Lower leg skin (tissue), 4 donors: ENCODE results near the gene FOXN4. TPM values are rescaled to one million over a fixed set of nuclear protein-coding genes. Genes with fewer than 3 reads are reported as not detected.

Experiments
- DNase-seq, 2 donors: peaks; one replicate each; pipeline ENCODE4 v3.0.0-alpha.2; 2019; ENCODE audit warnings: low spot score in 2 of 2
- H3K4me3 ChIP-seq: fragments of 200-600 bp; sonication (generic); 2 replicates; pipeline ENCODE4 v1.5.1; 2017; ENCODE audit warnings: mild to moderate bottlenecking, low read depth; ENCODE audit not compliant: poor library complexity, severe bottlenecking
- CTCF ChIP-seq, 3 donors: fragments of 450-650 bp; IDR thresholded peaks; one replicate each; pipeline ENCODE4 v1.5.1; 2016; ENCODE audit warnings: antibody characterized with exemption in 3 of 3, mild to moderate bottlenecking in 3 of 3, moderate library complexity in 2 of 3
- POLR2A ChIP-seq, 2 donors: fragments of 450-650 bp; IDR thresholded peaks; one replicate each; pipeline ENCODE4 v1.6.1; 2016 to 2017; ENCODE audit warnings: antibody characterized with exemption in 2 of 2, mild to moderate bottlenecking in 1 of 2, moderate library complexity in 1 of 2
- WGBS, 2 donors: methylation state at CpG; one replicate each; pipeline ENCODE4 v1.1.5; 2018; 5-methylcytosine and 5-hydroxymethylcytosine counted together
- intact Hi-C: fragments of 100-400 bp; cut with DNase I; formaldehyde crosslinking; loops from one replicate; pipeline ENCODE4 v1.15.0; 2023; ENCODE audit warnings: low total_unique reads
- total RNA-seq, 4 donors: library from RNA; depleted of rRNA; stranded (reverse); fragments of >200 nt; gene quantifications; one replicate each; pipeline ENCODE4 v1.1.0, GENCODE V29; 2016

The FOXN4 gene
- total RNA-seq, 4 donors from 2014 or later: 0.10 to 0.12 TPM; not detected in 2

GRCh38 chr12:109236257-109236656 lies 72.8 kb downstream of the FOXN4 start:
- 83 to 84% methylated on average over 6 of the region's 6 CpGs for WGBS, 2 donors
- no peak for DNase-seq
- no peak for TF ChIP-seq POLR2A (IDR thresholded peaks at IDR 0.05)
- no peak for TF ChIP-seq CTCF (IDR thresholded peaks at IDR 0.05)
- intact Hi-C loops: no loop called here
- H3K4me3 ChIP-seq: no peak overlapping the region

- 88 to 92% methylated on average over 15 of the region's 15 CpGs for WGBS, 2 donors
- H3K4me3 ChIP-seq: no peak overlapping the region
- intact Hi-C loops: no loop called here
- TF ChIP-seq CTCF (IDR thresholded peaks at IDR 0.05) (no peak), POLR2A (IDR thresholded peaks at IDR 0.05) (no peak)
- DNase-seq: no peak
These were observed 75.1 kb downstream of the FOXN4 start for GRCh38 chr12:109234012-109234411.

- intact Hi-C loops: no loop called here
- TF ChIP-seq CTCF (IDR thresholded peaks at IDR 0.05) (no peak), POLR2A (IDR thresholded peaks at IDR 0.05) (no peak)
- no peak for DNase-seq
- H3K4me3 ChIP-seq: no peak overlapping the region
- WGBS, 2 donors: 87 to 88% methylated on average over 7 of the region's 7 CpGs
These were observed 76.4 kb downstream of the FOXN4 start for GRCh38 chr12:109232731-109233130.

- intact Hi-C loops: no loop called here
- H3K4me3 ChIP-seq: no peak overlapping the region
- TF ChIP-seq CTCF (IDR thresholded peaks at IDR 0.05) (no peak), POLR2A (IDR thresholded peaks at IDR 0.05) (no peak)
- WGBS, 2 donors: 71 to 76% methylated on average over 2 of the region's 2 CpGs
- DNase-seq: no peak
These were observed 78.9 kb downstream of the FOXN4 start for GRCh38 chr12:109230193-109230592.

GRCh38 chr12:109228664-109229063 lies 80.4 kb downstream of the FOXN4 start:
- 93 to 94% methylated on average over 4 of the region's 4 CpGs for WGBS, 2 donors
- intact Hi-C loops: no loop called here
- TF ChIP-seq CTCF (IDR thresholded peaks at IDR 0.05) (no peak), POLR2A (IDR thresholded peaks at IDR 0.05) (no peak)
- no peak overlapping the region for H3K4me3 ChIP-seq
- DNase-seq: no peak

Other genes starting within 250 kb of the FOXN4 start
- gene ALKBH2, start 215.8 kb downstream of the FOXN4 start, total RNA-seq: 10 to 100 TPM; 17.6 to 36.5 (median 26.0) TPM
- gene UNG, start 211.7 kb downstream of the FOXN4 start, total RNA-seq: 10 to 100 TPM; 31.9 to 57.5 (median 46.9) TPM
- gene ACACB, start 192.7 kb downstream of the FOXN4 start, total RNA-seq: 10 to 100 TPM; 19.6 to 38.2 (median 25.8) TPM
- gene MYO1H, start 38.6 kb upstream of the FOXN4 start, total RNA-seq: under 1 TPM in 2 of 4 donors, not detected in 2; 0.20 to 0.75 TPM
- gene KCTD10, start 168.0 kb upstream of the FOXN4 start, total RNA-seq: 10 to 100 TPM; 22.3 to 60.1 (median 44.1) TPM
- gene UBE3B, start 168.3 kb upstream of the FOXN4 start, total RNA-seq: 10 to 100 TPM; 42.7 to 49.9 (median 46.3) TPM